NCI-H748 (cell line): ENCODE measurements around the gene POLR3E.
A peak's percentile ranks its signal among the peaks of the same experiment; 100 is the strongest.

Experiments
- DNase-seq: peaks from one replicate; lab custom pipeline; 2025; ENCODE audit not compliant: unreplicated experiment; lab: John Stamatoyannopoulos, UW

The POLR3E gene

DNA sequence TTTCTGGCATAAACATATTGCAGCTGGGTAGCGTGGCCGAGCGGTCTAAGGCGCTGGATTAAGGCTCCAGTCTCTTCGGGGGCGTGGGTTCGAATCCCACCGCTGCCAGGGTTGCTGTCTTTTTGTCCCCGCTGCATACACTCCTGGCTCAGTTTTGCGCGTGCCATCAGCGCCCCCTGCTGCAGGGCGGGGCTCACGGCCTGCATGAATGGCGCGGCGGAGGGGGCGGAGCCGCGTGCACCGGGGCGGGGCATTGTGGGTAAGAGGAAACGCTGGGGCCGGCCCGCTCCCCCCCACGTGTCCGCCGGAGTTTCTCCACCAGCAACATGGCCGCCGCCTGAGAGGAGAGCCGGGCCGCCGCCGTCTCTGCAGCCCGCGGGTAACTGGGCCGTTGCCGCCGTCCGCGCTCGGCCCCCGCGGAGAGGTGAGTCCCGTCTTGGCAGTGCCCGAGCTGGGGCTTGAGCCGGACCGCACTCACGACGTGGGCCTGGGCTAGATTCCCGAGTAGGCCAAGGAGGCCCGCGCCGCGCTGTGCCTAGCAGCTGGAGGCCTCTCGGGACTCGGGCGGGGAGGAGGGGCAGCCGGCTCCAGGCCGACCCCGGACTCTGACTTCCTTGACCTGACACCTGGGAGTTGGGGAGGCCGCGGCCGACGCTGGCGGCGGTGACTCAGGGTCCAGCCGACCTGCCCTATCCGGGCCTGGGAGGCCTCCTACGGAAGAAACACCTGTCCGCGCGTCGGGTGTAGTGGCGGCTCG is at the start of gene POLR3E:
TSS of gene POLR3E (plus strand) at position 296 of the 757 bp plus-strand sequence. CDS start 5,560 bp downstream, outside the sequence.
- DNase-seq = peak; percentile 92

- no peak for DNase-seq
These were observed 46.7 kb upstream of the POLR3E start for GRCh38 chr16:22250522-22250921.

DNA sequence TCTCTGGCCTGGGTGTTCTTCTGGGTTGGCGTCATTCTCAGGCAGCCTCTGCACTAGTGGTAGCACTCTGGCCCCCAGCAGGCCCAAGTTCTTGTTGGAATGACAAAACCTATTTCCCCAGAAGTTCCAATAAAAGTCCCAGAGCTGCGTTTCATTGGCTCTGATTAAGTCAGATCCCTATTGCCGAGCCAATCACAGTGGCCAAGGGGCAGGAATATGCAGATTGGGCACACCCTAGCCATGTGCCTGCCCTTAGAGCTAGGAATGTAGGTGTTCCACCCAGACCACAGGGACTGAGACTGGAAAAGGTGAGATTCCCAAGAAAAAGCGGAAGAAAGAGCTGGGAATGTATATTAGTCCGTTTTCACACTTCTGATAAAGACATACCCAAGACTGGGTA is 44.9 kb upstream of the POLR3E start:
- no peak for DNase-seq

- DNase-seq = no peak
These were observed 43.9 kb upstream of the POLR3E start for GRCh38 chr16:22253272-22253671.

DNA sequence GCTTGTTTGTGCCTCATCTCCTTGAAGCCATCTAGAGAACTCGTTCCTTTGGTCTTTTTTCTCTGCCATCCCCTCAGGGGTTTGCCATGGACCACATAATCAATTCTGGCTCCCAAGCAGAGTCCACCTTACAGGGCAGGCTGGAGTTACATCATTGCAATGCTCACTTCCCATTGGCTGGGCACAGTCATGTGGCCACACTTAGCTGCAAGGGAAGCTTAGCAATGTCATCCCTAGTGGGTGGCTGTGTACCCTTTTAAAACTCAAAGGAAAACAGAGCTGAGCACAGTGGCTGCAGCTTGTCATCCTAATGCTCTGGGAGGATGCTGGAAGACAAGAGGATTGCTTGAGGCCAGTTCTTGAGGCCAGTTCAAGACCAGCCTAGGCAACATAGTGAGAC is 41.9 kb upstream of the POLR3E start:
- no peak for DNase-seq

- no peak for DNase-seq
These were observed 39.8 kb upstream of the POLR3E start for GRCh38 chr16:22257440-22257839.

DNA sequence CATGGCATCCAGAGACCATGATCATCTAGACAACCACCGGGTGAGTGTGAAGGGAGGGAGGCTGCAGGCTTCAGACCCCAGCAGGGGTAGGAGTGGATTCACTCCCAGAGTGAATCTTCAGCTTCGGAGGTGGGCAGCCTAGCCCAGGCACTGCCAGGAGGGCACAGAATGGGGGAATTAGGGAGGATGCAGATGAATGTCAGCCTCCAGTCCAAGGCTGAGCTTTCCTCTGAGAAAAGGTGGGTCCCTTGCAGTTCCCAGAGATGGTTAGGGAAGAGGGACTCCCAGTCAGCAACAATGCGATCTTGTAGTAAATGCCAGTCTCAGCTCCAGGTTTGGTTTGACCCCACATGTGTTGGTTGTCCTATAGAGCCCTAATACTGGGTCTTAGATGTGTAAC is 36.7 kb upstream of the POLR3E start:
- DNase-seq = no peak

DNA sequence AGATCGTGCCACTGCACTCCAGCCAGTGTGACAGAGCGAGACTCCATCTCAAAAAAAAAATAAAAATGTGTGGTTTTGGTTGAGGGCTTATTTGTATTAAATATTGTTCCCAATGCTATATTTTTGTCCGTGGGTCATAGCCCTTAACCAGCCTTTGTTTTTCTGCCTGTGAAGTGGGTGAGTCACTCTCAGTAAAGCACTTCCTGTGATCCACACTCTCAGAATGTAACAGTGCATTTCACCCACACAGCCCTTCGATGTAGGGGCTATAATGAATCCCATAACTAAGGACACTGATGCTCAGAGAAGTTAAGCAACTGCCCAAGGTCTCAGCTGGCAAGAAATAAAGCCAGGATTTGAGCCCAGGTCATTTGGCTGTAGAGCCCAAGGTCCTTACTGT is 34.7 kb upstream of the POLR3E start:
- no peak for DNase-seq

DNA sequence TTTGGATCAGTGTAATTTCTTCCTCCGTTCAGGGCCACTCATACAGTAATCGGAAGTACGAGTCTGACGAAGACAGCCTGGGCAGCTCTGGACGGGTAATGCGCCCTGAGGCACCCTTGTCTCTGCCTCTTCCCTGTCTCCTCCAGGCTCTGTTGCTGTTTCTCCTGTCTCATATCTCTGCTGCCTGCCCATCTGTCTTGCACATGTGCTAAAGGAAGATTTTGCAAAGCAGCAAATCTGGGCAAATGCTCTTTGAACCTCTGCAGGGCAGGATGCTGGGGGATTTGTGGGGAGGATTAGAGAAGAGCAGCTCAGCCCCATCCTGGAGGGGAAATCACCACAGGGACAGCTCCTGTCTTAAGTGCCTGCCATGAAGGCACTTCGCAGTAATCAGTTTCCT is 32.4 kb upstream of the POLR3E start:
- no peak for DNase-seq

DNA sequence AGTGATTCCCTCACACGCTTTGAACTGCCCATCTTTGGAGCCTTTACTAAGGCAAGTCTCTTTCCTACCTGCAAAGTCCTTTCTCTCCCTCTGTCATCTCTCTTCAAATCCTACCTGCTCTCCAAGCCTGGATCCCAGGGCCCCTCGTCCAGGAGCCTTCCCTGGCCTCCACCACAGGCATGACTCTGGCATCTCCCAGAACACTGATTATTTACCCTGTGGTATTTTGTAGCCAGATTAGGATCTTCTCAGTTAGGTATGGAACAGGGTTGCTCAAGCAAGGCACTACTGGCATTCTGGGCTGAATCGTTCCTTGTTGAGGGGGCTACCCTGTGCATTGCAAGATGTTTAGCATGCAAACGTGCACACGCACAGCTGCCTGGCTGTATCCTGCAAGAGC is 31.9 kb upstream of the POLR3E start:
- no peak for DNase-seq

GRCh38 chr16:22266546-22266945 is 30.7 kb upstream of the POLR3E start:
- DNase-seq = no peak

- DNase-seq = no peak
These were observed 29.4 kb upstream of the POLR3E start for GRCh38 chr16:22267764-22268163.

DNA sequence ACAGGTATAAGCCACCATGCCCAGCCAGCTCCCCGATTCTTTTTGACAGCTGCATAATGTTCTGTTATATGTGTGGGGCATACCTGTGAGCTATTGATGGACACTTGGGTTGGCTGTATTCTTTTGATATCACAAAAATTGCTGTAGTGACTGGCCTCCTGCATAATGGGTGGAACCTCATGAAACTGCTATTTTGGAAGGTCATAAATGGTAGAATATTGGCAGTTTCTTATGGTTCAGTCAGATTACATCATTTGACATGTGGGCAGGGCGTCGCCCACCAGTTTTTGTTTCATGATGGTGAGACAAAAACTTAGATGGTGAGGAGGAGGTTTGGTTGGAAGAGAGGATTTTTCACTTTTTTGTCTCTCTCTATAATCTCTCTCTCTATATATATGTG is 26.7 kb upstream of the POLR3E start:
- DNase-seq = no peak

DNA sequence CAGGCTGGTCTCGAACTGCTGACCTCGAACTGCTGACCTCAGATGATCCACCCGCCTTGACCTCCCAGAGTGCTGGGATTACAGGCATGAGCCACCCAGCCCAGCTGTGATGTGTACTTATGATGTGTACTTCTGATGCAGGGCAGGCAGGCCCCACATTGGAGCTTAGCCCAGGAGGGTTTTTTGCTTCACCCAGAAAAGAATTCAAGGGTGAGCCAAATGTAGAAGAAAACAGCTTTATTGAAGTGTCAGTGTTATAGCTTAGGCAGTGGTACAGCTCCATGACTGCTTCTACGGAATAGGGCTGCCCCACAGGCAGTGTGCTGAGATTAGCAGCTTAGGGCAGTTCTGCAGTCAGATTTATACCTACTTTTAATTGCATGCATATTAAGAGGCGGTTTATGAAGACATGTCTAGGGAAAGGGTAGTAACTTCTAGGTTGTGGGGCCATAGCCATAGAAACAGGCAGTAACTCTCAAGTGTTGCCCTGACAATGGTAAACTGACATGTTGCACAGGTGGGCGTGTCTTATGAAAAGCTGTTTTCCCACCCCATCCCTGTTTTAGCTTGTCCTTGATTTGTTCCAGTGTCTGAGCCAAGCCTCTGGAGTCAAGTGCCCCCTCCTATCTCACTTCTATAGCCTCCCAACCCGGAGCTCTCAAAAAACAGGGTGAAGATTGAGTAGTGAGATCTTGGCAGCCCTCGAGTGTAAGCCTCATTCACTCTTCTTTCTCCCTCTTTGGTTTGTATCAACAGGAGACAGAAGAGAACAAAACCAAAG is 24.1 kb upstream of the POLR3E start:
- DNase-seq = no peak

DNA sequence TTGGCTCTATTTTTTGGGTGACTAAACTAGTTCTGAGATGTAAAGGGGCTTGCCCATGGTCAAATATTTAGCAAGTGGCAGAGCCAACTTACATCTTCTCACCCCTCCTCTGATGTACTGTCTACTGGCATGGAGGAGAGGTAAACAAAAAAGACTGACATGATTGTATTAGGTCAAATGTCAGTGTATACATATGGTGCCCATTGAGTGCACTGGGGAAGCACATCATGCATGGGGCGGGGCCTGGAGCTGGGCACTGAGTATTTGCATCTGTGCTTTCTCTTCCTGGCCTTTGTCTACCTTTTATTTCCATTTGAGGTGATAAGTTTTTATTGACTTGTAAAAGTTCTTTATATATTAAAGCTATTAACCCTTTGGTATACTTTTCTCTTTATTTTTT is 22.3 kb upstream of the POLR3E start:
- DNase-seq = no peak

GRCh38 chr16:22278441-22279230 is 18.6 kb upstream of the POLR3E start:
- no peak for DNase-seq

DNA sequence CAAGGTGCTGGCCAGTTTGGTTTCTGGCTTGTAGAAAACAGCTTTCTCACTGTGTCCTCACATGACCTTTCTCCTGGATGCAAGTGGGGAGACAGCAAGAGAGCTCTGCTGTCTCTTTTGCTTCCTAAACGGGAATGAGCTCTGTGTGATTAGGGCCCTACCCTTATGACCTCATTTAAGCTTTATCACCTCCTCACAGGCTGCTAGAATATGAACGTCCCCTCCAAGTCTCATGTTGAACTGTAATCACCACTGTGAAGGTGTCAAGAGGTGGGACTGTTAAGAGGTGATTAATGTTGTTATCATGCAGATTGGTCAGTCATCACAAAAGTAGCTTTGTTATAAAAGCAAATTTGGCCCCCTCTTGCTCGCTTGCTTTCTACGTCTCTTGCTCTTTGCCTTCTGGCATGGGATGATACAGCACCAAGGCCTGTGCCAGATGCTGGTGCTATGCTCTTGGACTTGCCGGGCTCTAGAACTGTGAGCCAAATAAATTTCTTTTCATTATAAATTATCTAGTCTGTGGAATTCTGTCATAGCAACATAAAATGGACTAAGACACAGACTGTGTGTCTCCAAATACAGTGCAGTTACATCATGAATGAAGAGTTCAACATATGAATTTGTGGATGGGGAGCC is 14.8 kb upstream of the POLR3E start:
- no peak for DNase-seq

- no peak for DNase-seq
These were observed 12.6 kb upstream of the POLR3E start for GRCh38 chr16:22284637-22285036.

GRCh38 chr16:22285080-22285479 is 12.1 kb upstream of the POLR3E start:
- DNase-seq = no peak

- no peak for DNase-seq
These were observed 6.2 kb upstream of the POLR3E start for GRCh38 chr16:22291020-22291419.

- DNase-seq = no peak
These were observed 5.3 kb upstream of the POLR3E start for GRCh38 chr16:22291860-22292318.
